BLaER1 treated with 17β-estradiol and CSF1 and Interleukin-3, amounts not matched to agents 10 nM and 100 nM (cell line): Measurements from ENCODE around the gene FAM20B.

Experiments used
- H3K27ac ChIP-seq, 11 experiments: shearing (Covaris generic); formaldehyde crosslinking; 2 replicates each; pipeline ENCODE4 v1.8.1; 2022
- H3K27me3 ChIP-seq, 11 experiments: shearing (Covaris generic); formaldehyde crosslinking; 2 replicates each; pipeline ENCODE4 v1.8.1; 2022
- H3K36me3 ChIP-seq, 11 experiments: shearing (Covaris generic); formaldehyde crosslinking; 2 replicates each; pipeline ENCODE4 v1.8.1; 2022
- H3K4me1 ChIP-seq, 10 experiments: shearing (Covaris generic); formaldehyde crosslinking; 2 replicates each; pipeline ENCODE4 v1.8.1; 2022
- H3K4me2 ChIP-seq, 11 experiments: shearing (Covaris generic); formaldehyde crosslinking; 2 replicates each; pipeline ENCODE4 v1.8.1; 2022
- H3K4me3 ChIP-seq, 10 experiments: shearing (Covaris generic); formaldehyde crosslinking; 2 replicates each; pipeline ENCODE4 v1.8.1; 2022
- H3K9ac ChIP-seq, 11 experiments: shearing (Covaris generic); formaldehyde crosslinking; 2 replicates each; pipeline ENCODE4 v1.8.1; 2022
- H3K9me3 ChIP-seq, 11 experiments: shearing (Covaris generic); formaldehyde crosslinking; replicated peaks in 1 of 11; 2 replicates each; pipeline ENCODE4 v1.8.1; 2022
- H4K20me1 ChIP-seq, 11 experiments: shearing (Covaris generic); formaldehyde crosslinking; 2 replicates each; pipeline ENCODE4 v1.8.1; 2022
- Cebpa-rat ChIP-seq, 11 experiments: shearing (Covaris generic); IDR thresholded peaks; 2 replicates each; pipeline ENCODE4 v1.8.1; 2022

The FAM20B gene

DNA sequence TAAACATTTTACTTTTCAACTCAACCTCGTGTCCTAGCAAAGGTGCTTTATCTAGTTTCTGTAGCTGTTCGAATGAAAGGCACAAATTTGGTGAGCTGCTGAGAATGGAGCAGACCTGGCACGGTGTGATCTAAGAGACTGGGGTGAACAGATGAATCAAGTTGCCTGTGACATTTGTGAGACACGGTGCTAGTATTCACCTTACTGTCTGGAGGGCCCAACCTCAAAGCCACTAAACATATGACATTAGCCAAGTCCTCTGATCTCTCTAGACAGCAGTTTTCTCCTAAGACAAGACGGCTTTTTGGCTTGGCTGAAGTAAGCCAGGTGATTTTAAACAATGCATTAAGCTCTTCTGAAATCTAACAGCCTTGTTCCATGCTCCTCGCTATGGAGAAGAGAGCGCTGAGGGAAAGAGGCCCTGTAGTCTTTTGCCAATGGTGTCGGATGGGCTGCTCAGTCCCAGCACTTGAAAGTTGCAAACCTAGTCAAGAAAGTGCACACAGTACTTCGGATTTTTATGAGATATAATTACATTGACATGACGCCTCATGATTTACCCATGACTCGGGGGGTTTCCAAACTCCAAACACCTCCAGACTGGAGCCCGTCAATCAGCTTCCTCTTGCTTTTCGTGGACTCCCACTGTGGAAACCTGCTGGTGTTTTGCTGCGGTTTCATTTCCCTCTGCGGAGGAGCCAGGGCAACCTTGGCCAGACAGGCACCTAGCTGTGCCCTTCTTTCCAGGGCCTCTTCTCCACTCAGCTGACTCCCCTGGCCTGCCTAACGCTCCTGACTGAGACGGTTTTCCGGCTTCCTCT lies 55.4 kb downstream of the FAM20B start:
- peak overlapping the region; percentile 77 to 93 (median 89); a peak in 20 of 22 replicates for H3K27ac ChIP-seq
- H3K36me3 ChIP-seq, result peaks cover 13 to 37% (median 18%) of the 10 kb centered on the region in 11 experiments
- H3K4me2 ChIP-seq, result peak overlapping the region; percentile 90 to 97 (median 94)
- peak overlapping the region; percentile 87 to 94 (median 92) for H3K9ac ChIP-seq
- TF ChIP-seq Cebpa-rat (IDR thresholded peaks at IDR 0.05), result no peak
- H3K27me3 ChIP-seq, result no peaks in the 10 kb centered on the region
- peaks cover 0 to 19% (median 9%) of the 10 kb centered on the region in 11 experiments; a peak in 10 of 22 replicates for H4K20me1 ChIP-seq
- H3K9me3 ChIP-seq, result no peaks in the 10 kb centered on the region
- H3K4me1 ChIP-seq, result peaks cover 24 to 41% (median 30%) of the 10 kb centered on the region in 10 experiments
- H3K4me3 ChIP-seq, result peak overlapping the region; percentile 75 to 95 (median 90)

DNA sequence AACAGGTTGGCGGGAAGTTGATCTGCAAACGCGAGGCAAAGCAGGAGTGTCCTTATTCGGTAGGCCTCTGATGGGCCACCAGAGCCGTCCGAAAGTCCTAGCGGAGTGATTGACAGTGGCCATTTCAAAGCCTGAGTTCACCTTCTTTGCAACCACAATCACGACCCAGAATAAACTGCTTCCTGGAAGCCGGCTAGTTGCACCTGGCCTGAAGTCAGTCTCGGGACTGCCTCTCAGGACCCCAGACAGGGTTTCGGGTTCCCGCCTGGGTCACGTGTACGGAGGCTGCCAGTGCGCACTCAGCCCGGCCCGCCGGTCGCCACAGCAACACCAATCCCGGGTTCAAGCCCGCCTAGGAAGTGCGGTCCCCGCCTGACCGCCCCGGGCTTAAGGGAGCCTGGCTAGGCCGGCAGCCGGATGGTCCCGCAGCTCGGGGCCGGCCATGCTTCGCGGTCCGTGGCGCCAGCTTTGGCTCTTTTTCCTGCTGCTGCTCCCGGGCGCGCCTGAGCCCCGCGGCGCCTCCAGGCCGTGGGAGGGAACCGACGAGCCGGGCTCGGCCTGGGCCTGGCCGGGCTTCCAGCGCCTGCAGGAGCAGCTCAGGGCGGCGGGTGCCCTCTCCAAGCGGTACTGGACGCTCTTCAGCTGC lies 56.1 kb downstream of the FAM20B start, which contains the start of gene TOR3A:
Gene TOR3A (plus strand): TSS at position 384 of the 646 bp plus-strand sequence. CDS start 59 bp downstream, at position 443.
- Histone ChIP-seq H4K20me1 (peaks cover 0 to 24% (median 13%) of the 10 kb centered on the region in 11 experiments; a peak in 15 of 22 replicates), H3K9ac (peak within 1 kb of the TSS; percentile 87 to 94 (median 92)), H3K36me3 (peaks cover 17 to 37% (median 23%) of the 10 kb centered on the region in 11 experiments), H3K9me3 (no peaks in the 10 kb centered on the region), H3K4me2 (peak within 1 kb of the TSS; percentile 90 to 97 (median 94)), H3K27me3 (no peaks in the 10 kb centered on the region), H3K27ac (peak within 1 kb of the TSS; percentile 77 to 93 (median 89)), H3K4me3 (peak within 1 kb of the TSS; percentile 75 to 95 (median 90)), H3K4me1 (peaks cover 26 to 44% (median 31%) of the 10 kb centered on the region in 10 experiments)
- TF ChIP-seq Cebpa-rat (IDR thresholded peaks at IDR 0.05), result no peak

DNA sequence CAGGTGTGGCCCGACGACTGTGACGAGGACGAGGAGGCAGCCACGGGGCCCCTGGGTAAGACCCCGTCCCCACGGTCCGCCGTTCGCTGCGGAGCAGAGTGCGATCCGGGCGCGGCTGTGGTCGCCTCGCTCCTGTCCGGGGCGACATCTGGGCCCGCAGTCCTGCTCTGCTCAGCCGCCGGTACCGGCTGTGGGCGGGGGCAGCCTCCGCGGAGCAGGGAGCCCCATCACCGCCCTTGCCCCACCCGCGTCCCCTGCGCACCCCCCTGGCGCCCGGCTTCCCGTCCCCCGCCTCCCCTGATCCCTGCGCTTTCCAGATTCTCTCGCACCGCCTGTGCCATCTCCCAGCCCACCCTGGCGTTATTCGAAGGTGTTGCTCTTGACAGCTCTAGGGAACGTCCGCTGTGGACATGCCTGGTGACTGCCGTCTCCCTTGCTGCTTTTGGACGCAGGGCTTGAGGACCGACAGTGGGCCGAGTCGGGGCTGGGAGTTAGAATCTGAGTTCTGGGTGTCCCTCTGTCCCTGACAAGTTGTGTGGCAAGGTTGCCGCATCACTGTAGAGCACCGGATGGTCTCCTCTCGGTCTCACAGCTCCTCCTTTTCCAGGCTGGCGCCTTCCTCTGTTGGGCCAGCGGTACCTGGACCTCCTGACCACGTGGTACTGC lies 56.8 kb downstream of the FAM20B start:
- peak overlapping the region; percentile 87 to 94 (median 92) for H3K9ac ChIP-seq
- H3K27ac ChIP-seq, result peak overlapping the region; percentile 77 to 93 (median 89)
- TF ChIP-seq Cebpa-rat (IDR thresholded peaks at IDR 0.05), result no peak
- H3K9me3 ChIP-seq, result no peaks in the 10 kb centered on the region
- peaks cover 20 to 38% (median 29%) of the 10 kb centered on the region in 11 experiments for H3K36me3 ChIP-seq
- peak overlapping the region; percentile 90 to 97 (median 94) for H3K4me2 ChIP-seq
- peaks cover 0 to 30% (median 19%) of the 10 kb centered on the region in 11 experiments; a peak in 17 of 22 replicates for H4K20me1 ChIP-seq
- no peaks in the 10 kb centered on the region for H3K27me3 ChIP-seq
- H3K4me1 ChIP-seq, result peaks cover 33 to 51% (median 38%) of the 10 kb centered on the region in 10 experiments
- H3K4me3 ChIP-seq, result peak overlapping the region; percentile 75 to 95 (median 90)

DNA sequence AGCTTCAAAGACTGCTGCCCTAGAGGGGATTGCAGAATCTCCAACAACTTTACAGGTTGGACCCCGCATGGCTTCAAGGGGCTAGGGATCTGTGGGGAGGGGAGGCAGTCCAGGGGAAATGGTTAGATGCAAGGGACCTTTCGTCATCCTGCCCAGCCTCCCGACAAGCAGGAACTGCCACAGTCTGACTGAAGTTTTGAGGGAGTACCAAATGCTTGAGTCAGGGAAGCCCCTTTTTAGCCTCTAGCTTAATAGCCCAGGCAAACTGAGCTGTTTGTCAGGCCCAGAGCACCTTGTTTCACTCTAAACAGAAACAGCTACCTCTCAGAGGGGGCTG lies 57.3 kb downstream of the FAM20B start:
- Histone ChIP-seq H3K27me3 (no peaks in the 10 kb centered on the region), H3K4me2 (peak overlapping the region; percentile 90 to 97 (median 94)), H3K9me3 (no peaks in the 10 kb centered on the region), H4K20me1 (peaks cover 0 to 35% (median 24%) of the 10 kb centered on the region in 11 experiments; a peak in 17 of 22 replicates), H3K27ac (peak overlapping the region; percentile 77 to 93 (median 89); a peak in 20 of 22 replicates), H3K36me3 (peaks cover 25 to 43% (median 34%) of the 10 kb centered on the region in 11 experiments), H3K4me1 (peaks cover 38 to 56% (median 43%) of the 10 kb centered on the region in 10 experiments), H3K4me3 (peak overlapping the region; percentile 75 to 95 (median 90)), H3K9ac (peak overlapping the region; percentile 87 to 94 (median 92))
- no peak for TF ChIP-seq Cebpa-rat (IDR thresholded peaks at IDR 0.05)

DNA sequence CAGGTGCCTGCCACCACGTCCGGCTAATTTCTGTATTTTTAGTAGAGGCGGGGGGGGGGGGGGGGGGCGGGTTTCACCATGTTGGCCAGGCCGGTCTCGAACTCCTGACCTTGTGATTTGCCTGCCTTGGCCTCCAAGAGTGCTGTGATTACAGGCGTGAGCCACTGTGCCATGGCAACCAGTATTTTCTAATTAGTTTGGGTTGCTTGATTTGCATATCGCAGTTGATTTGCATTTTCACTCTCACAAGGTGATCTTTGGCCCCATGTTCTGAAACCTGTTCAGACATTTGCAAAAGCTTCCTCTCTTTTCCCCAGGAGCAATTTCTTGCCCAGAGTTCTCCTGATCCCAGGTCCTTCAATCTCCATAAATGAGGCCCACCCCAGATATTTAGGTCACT lies 57.8 kb downstream of the FAM20B start:
- no peak for TF ChIP-seq Cebpa-rat (IDR thresholded peaks at IDR 0.05)
- peak overlapping the region; percentile 17 to 94 (median 92); a peak in 16 of 22 replicates for H3K9ac ChIP-seq
- peaks cover 31 to 49% (median 38%) of the 10 kb centered on the region in 11 experiments for H3K36me3 ChIP-seq
- peak overlapping the region; percentile 75 to 95 (median 90); a peak in 16 of 20 replicates for H3K4me3 ChIP-seq
- peak overlapping the region in 5 of 11 experiments; percentile 87 to 93 (median 90); a peak in 2 of 22 replicates for H3K27ac ChIP-seq
- H3K9me3 ChIP-seq, result no peaks in the 10 kb centered on the region
- H3K4me2 ChIP-seq, result peak overlapping the region; percentile 90 to 97 (median 94)
- H3K4me1 ChIP-seq, result peaks cover 42 to 62% (median 48%) of the 10 kb centered on the region in 10 experiments
- peaks cover 0 to 41% (median 26%) of the 10 kb centered on the region in 11 experiments; a peak in 17 of 22 replicates for H4K20me1 ChIP-seq
- no peaks in the 10 kb centered on the region for H3K27me3 ChIP-seq

DNA sequence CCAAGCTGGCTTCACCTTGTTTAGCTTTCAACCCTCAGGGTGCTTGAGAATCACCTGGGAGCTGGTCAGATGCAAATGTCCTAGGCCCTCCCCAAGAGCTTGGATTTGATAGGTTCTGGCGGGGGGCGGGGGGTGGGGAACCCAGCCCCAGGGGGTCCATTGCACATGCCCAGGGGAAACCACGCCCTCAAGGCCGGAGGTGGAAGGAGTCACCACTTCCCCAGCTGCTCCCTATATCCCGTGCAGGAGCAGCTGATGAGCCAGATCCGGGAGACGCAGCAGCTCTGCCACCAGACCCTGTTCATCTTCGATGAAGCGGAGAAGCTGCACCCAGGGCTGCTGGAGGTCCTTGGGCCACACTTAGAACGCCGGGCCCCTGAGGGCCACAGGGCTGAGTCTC lies 62.0 kb downstream of the FAM20B start:
- Histone ChIP-seq H3K36me3 (peaks cover 36 to 88% (median 67%) of the 10 kb centered on the region in 11 experiments), H3K27me3 (no peaks in the 10 kb centered on the region), H3K4me1 (peaks cover 66 to 89% (median 75%) of the 10 kb centered on the region in 10 experiments), H4K20me1 (peaks cover 0 to 68% (median 44%) of the 10 kb centered on the region in 11 experiments; a peak in 17 of 22 replicates), H3K4me2 (peak overlapping the region; percentile 14 to 85 (median 65); a peak in 19 of 22 replicates), H3K9ac (peak overlapping the region in 2 of 11 experiments; percentile 1 to 47; a peak in 1 of 22 replicates), H3K4me3 (no peak overlapping the region), H3K27ac (peak overlapping the region in 8 of 11 experiments; percentile 18 to 62 (median 51); a peak in 14 of 22 replicates), H3K9me3 (no peaks in the 10 kb centered on the region)
- no peak for TF ChIP-seq Cebpa-rat (IDR thresholded peaks at IDR 0.05)

- TF ChIP-seq Cebpa-rat (IDR thresholded peaks at IDR 0.05), result no peak
- peaks cover 54 to 97% (median 82%) of the 10 kb centered on the region in 11 experiments for H3K36me3 ChIP-seq
- peaks cover 0 to 72% (median 39%) of the 10 kb centered on the region in 11 experiments; a peak in 17 of 22 replicates for H4K20me1 ChIP-seq
- H3K4me1 ChIP-seq, result peaks cover 58 to 77% (median 70%) of the 10 kb centered on the region in 10 experiments
- peak overlapping the region in 6 of 11 experiments; percentile 32 to 61 (median 46); a peak in 6 of 22 replicates for H3K9ac ChIP-seq
- no peak overlapping the region for H3K4me3 ChIP-seq
- peak overlapping the region in 10 of 11 experiments; percentile 25 to 85 (median 71); a peak in 15 of 22 replicates for H3K4me2 ChIP-seq
- peak overlapping the region in 9 of 11 experiments; percentile 70 to 77 (median 74); a peak in 15 of 22 replicates for H3K27ac ChIP-seq
- H3K9me3 ChIP-seq, result no peaks in the 10 kb centered on the region
- no peaks in the 10 kb centered on the region for H3K27me3 ChIP-seq
These were observed 64.3 kb downstream of the FAM20B start for GRCh38 chr1:179089827-179090482.
